Iris pigment epithelial cell (primary cell): Measurements from ENCODE around the gene SLC12A4.
"Not testable (repeated sequence)": the region's sequence is repeated elsewhere in the genome, so short reads cannot be mapped to it uniquely, and the experiment has no call there.

ENCODE experiments used
- DNase-seq: peaks from one replicate; pipeline ENCODE4 v3.0.0-alpha.2; 2011; ENCODE audit warnings: low read depth

SLC12A4 gene

DNA sequence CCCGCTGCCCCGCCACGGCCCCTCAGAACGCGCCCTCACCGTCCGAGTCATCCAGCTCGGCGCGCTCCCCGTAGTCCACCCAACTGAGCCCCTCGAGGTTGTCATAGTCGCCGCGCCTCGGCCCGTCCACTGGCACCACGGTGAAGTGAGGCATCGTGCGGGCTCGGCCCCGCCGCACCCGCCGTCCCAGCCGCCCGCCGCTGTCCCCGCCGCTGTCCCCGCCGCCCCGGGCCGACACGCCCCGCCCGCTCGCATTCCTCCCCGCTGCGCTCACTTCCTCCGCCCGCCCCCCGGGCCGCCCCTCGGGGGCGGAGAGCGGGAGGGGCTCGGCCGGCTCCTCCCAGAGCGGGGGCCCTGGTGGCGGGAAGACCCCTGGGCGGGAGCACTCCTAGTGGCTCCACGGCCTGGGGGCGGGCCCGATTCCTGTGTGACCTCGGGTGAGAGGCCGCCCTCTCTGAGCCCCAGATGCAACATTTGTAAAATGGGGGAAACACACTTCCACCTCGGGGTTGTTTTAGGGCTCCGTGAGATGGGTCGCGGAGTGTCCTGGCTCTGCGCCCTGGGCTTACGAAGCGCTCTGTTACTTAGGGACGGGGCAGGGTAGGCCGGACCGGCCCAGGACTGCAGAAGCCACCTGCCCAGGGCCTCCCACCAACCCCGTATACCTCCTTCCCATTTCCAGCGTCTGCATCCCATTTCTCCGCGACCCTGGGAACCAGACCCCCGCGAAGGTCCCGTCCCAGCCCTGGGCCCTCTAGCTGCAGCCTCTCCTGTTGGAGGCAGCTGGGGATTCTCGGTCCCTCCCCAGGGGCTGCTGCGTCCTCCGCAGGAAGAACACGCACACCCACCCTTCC is at the start of gene SLC12A4:
Gene SLC12A4, minus strand, starts transcription at position 238 of the 854 bp plus-strand sequence. Its CDS starts 84 bp downstream, at position 154.
- peak; percentile 70 for DNase-seq

DNA sequence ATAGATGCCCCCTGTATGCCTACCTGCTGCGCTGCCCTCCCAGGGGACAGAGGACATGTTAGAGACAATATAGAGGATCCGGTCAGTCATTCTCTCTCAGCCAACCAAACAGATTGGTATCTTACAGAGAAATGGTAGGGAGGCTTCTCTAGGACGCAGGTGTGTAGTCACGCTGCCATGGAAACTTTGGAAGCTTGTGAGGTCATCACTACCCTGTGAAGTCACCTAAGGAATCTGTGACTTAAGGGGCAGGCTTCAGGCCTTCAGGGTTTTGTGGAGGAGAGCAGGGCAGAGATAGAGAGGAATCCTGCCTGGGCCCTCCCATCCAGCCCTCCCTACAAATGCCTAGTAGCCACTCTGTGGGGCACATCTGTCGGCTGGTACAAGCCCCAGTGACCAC is 47.2 kb upstream of the SLC12A4 start, which contains the start of gene DPEP2NB:
Gene DPEP2NB, minus strand, starts transcription at position 231 of the 400 bp plus-strand sequence. Its CDS starts 141 bp downstream, at position 90.
- no peak for DNase-seq

- no peak for DNase-seq
These were observed 45.0 kb upstream of the SLC12A4 start for GRCh38 chr16:68013440-68013839.

GRCh38 chr16:68009872-68010271 is 41.4 kb upstream of the SLC12A4 start:
- DNase-seq: not testable (repeated sequence)

DNA sequence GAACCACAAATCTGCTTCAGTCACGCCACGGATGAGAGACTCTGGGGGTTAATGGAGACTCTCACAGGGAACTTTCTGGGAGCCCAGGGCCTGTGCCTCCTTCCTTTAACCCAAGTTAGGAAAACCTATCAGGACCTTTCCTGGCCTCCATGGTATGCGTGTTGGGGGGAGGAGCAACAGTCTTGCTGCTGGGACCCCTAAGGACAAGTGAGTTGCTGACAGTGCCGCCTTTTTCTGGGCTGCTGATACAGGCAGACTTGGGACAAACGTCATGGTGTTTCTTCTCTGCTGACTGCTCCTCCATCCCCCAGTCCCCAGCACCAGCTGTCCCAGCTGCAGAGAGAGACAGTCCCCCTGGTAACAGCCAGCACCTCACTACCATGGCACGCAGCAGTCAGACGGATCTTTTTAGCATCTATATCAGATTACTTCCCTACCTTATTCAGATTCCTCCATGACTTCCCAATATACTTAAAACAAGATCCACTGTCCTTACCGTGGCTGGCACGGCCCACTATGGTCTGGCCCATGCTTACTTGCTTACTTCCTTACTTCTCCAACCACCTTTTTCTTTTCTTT is 40.8 kb upstream of the SLC12A4 start:
- no peak for DNase-seq

GRCh38 chr16:68005786-68006286 is 37.4 kb upstream of the SLC12A4 start:
- DNase-seq: peak; percentile 86

DNA sequence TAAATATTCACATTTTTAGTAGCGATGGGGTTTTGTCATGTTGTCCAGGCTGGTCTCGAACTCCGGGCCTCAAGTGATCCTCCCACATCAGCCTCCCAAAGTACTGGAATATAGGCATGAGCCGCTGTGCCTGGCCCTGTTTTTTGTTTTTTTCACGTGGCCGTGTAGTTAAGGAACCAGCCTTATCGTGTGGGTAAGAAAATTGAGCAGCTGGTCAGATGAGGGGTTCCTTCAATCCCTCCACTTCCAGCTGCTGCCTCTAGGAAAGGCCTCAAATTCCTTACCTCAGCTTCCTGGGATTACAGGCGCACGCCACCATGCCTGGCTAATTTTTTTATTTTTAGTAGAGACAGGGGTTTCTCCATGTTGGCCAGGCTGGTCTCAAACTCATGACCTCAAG is 36.8 kb upstream of the SLC12A4 start:
- DNase-seq: no peak

DNA sequence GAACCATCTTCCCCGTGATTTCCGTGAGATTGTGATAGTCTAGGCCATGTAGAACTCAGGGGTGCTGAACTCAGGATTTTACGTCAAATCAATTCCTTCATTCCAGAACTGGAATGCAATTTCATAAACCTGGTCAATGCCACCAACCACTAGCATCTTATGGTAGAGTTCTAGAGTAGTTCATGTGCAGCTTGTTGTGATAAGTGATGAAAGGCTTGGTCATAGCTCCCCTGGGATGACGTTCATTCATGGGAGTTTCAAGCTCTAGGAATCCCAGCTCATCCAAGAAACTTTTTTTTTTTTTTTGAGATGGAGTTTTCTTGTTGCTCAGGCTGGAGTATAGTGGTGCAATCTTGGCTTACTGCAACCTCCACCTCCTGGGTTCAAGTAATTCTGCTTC is 34.6 kb upstream of the SLC12A4 start:
- no peak for DNase-seq

- peak; percentile 25 for DNase-seq
These were observed 32.0 kb upstream of the SLC12A4 start for GRCh38 chr16:68000450-68000849.

GRCh38 chr16:67999985-68000384 is 31.5 kb upstream of the SLC12A4 start:
- no peak for DNase-seq

- not testable (repeated sequence) for DNase-seq
These were observed 30.6 kb upstream of the SLC12A4 start, which contains the start of gene DPEP2 for GRCh38 chr16:67998779-67999688. TSS of gene DPEP2 (minus strand) at chr16:67999484. CDS start at chr16:67993212, 6,272 bp downstream.

DNA sequence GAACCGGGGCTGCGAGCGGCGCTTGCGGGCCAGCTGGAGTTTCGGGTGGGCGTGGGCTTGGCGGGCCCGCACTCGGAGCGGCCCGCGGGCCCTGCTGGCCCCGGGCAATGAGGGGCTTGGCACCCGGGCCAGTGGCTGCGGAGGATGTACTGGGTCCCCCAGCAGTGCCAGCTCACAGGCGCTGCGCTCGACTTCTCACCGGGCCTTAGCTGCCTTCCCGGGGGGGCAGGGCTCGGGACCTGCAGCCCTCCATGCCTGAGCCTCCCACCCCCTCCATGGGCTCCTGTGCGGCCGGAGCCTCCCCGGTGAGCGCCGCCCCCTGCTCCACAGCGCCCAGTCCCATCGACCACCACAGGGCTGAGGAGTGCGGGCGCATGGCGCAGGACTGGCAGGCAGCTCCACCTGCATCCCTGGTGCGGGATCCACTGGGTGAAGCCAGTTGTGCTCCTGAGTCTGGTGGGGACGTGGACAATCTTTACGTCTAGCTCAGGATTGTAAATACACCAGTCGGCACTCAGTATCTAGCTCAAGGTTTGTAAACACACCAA is 29.9 kb upstream of the SLC12A4 start:
- DNase-seq: not testable (repeated sequence)

GRCh38 chr16:67996666-67997065 is 28.2 kb upstream of the SLC12A4 start:
- no peak for DNase-seq

- no peak for DNase-seq
These were observed 27.0 kb upstream of the SLC12A4 start for GRCh38 chr16:67995423-67995822.

GRCh38 chr16:67994040-67994408 is 25.6 kb upstream of the SLC12A4 start:
- DNase-seq: not testable (repeated sequence)

GRCh38 chr16:67993207-67994039 is 25.0 kb upstream of the SLC12A4 start:
- DNase-seq: peak; percentile 51

DNA sequence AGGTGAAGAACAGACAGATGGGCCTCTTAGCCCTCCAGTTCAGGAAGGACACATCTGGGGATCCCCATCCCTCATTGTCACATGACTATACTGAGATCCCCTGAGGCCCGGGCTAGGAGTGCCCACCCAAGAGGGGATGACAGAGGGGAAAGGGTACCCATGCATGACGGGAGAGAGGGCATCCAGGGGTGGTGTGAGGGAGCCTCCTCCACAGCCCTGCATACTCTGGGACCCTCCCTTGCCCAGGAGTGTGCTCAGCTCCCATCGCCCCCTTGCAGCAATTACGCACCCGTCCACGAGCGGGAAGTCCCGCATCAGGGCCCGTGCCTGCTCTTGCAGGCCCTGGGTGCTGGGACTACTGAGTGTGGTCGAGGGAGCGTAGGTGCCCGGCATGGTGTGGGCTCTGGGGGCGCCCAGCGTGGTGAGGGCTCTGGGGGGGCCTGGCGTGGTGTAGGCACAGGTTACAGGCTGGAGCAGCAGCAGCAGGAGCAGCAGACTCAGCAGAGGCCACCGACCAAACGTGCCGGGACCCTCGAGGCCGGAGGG is 24.3 kb upstream of the SLC12A4 start:
- DNase-seq: no peak

GRCh38 chr16:67990018-67990386 is 21.6 kb upstream of the SLC12A4 start:
- DNase-seq: no peak

GRCh38 chr16:67989322-67990017 is 21.0 kb upstream of the SLC12A4 start:
- DNase-seq: no peak

DNA sequence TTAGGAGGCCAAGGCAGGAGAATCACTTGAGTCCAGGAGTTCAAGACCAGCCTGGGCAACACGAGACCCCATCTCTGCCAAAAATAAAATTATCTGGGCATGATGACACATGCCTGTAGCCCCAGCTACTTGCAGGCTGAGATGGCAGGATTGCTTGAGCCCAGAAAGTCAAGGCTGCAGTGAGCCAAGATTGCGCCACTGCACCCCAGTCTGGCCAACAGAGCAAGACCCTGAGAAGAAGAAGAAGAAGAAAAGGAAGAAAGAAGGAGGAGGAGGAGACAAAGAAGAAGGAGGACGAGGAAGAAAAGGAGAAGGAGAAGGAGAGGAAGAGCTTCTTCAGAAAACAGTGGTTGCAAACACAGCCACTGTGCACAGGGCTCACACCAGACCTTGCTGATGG is 20.2 kb upstream of the SLC12A4 start:
- DNase-seq: no peak
